ENCODE data around the gene ESPNL. TPM values are rescaled to one million over a fixed set of nuclear protein-coding genes. Genes with fewer than 3 reads are reported as not detected.

The ESPNL gene
- total and polyA plus RNA-seq, 9 of the 15 experiments (the other 6 are each of a cell fraction or from before 2014, with no cell fraction given): 0.03 to 0.09 (median 0.05) TPM; not detected in 3

DNA sequence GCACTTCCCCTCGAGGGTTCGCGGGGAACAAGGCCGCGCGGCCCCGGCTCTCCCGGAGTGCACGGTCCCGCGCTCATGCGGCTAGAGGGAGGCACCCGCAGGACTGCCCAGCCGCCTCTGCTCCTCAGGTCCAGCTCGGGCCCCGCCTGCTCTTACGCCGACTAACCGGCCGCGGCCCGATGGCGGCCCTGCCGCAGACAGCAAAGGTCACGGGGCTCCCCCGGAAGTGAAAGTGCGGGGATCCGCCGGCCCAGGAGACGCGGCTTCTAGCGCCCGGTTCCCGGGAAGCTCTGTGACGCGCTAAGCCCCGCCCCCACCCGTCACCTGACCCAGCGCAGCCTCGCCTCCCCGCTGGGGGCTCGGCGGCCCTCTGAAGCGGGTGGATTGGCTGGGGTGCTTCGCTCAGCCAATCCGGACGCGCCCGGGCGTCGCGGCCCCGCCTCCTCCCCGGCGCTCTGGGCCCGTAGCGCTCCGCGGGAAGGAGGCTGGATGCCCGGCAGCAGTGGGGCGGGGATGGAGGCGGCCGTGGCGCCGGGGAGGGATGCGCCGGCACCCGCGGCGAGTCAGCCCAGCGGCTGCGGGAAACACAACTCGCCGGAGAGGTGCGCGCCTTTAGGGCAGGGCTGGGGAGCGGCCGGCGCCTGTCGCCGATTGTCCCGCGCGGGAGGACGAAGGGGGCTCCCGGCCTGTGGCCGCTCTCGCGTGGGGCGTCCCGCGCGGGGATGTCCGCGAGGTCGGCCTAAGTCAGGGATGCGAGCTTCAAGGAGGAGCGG is 39.4 kb upstream of the ESPNL start, which contains the start of gene SCLY (continued):
- TF ChIP-seq, protein P1, sequence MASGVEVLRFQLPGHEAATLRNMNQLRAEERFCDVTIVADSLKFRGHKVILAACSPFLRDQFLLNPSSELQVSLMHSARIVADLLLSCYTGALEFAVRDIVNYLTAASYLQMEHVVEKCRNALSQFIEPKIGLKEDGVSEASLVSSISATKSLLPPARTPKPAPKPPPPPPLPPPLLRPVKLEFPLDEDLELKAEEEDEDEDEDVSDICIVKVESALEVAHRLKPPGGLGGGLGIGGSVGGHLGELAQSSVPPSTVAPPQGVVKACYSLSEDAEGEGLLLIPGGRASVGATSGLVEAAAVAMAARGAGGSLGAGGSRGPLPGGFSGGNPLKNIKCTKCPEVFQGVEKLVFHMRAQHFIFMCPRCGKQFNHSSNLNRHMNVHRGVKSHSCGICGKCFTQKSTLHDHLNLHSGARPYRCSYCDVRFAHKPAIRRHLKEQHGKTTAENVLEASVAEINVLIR (CRISPR knock-in tag; IDR thresholded peaks at IDR 0.05): peak; percentile 67
- TF ChIP-seq PRMT5 (CRISPR knock-in tag; IDR thresholded peaks at IDR 0.05) (0 out of 2 replicates have a peak, but pooled peaks have one; percentile 22), POLR2AphosphoS5 (IDR thresholded peaks at IDR 0.05; ENCODE audit: control insufficient read depth, insufficient read depth, low read depth, low read length) (peak; percentile 67), RCOR1 (IDR thresholded peaks at IDR 0.05; ENCODE audit: borderline replicate concordance in 1 of 2, low read depth in 2 of 2, low read length in 2 of 2) (peak in 1 of 2 experiments; percentile 44; a peak in 1 of 4 replicates), ZNF57 (CRISPR knock-in tag; IDR thresholded peaks at IDR 0.05) (no peak), CBX3 (IDR thresholded peaks at IDR 0.05; ENCODE audit: borderline replicate concordance in 1 of 2, low read length in 2 of 2) (peak in 1 of 2 experiments; percentile 25; a peak in 1 of 3 replicates), SRSF9 (IDR thresholded peaks at IDR 0.05; ENCODE audit: borderline replicate concordance, low read depth, low read length) (no peak), GABPA (tag; conservative IDR thresholded peaks at IDR 0.05; ENCODE audit: low read depth) (peak; percentile 97), TOE1 (IDR thresholded peaks at IDR 0.05; ENCODE audit: borderline replicate concordance) (0 out of 2 replicates have a peak, but pooled peaks have one; percentile 32), TOE1 (CRISPR knock-in tag; IDR thresholded peaks at IDR 0.05; ENCODE audit: borderline replicate concordance, low read depth) (no peak), NR2C1 (IDR thresholded peaks at IDR 0.05) (peak; percentile 98), NR2C1 (tag; IDR thresholded peaks at IDR 0.05) (peak; percentile 99), MYC (IDR thresholded peaks at IDR 0.05; ENCODE audit: low read depth, low read length) (0 out of 2 replicates have a peak, but pooled peaks have one; percentile 46), MYC (CRISPR knock-in tag; IDR thresholded peaks at IDR 0.05; ENCODE audit: borderline replicate concordance, low read depth) (no peak), ZNF583 (CRISPR knock-in tag; IDR thresholded peaks at IDR 0.05) (no peak), JUND (IDR thresholded peaks at IDR 0.05; ENCODE audit: borderline replicate concordance, low read depth, low read length) (0 out of 2 replicates have a peak, but pooled peaks have one; percentile 2), JUND (tag; IDR thresholded peaks at IDR 0.05; ENCODE audit: borderline replicate concordance, low read depth, low read length) (no peak), FOS (IDR thresholded peaks at IDR 0.05; ENCODE audit: extremely low read depth, insufficient read length) (peak; percentile 61), POLR2A (conservative IDR thresholded peaks at IDR 0.05) (peak; percentile 85), HEY1 (CRISPR knock-in tag; IDR thresholded peaks at IDR 0.05; ENCODE audit: borderline replicate concordance) (no peak)
- TF ChIP-seq, protein P2, sequence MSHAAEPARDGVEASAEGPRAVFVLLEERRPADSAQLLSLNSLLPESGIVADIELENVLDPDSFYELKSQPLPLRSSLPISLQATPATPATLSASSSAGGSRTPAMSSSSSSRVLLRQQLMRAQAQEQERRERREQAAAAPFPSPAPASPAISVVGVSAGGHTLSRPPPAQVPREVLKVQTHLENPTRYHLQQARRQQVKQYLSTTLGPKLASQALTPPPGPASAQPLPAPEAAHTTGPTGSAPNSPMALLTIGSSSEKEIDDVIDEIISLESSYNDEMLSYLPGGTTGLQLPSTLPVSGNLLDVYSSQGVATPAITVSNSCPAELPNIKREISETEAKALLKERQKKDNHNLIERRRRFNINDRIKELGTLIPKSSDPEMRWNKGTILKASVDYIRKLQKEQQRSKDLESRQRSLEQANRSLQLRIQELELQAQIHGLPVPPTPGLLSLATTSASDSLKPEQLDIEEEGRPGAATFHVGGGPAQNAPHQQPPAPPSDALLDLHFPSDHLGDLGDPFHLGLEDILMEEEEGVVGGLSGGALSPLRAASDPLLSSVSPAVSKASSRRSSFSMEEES (CRISPR knock-in tag; IDR thresholded peaks at IDR 0.05): peak; percentile 19; the same call in 1 of the 2 replicates
- TF ChIP-seq, protein P3, sequence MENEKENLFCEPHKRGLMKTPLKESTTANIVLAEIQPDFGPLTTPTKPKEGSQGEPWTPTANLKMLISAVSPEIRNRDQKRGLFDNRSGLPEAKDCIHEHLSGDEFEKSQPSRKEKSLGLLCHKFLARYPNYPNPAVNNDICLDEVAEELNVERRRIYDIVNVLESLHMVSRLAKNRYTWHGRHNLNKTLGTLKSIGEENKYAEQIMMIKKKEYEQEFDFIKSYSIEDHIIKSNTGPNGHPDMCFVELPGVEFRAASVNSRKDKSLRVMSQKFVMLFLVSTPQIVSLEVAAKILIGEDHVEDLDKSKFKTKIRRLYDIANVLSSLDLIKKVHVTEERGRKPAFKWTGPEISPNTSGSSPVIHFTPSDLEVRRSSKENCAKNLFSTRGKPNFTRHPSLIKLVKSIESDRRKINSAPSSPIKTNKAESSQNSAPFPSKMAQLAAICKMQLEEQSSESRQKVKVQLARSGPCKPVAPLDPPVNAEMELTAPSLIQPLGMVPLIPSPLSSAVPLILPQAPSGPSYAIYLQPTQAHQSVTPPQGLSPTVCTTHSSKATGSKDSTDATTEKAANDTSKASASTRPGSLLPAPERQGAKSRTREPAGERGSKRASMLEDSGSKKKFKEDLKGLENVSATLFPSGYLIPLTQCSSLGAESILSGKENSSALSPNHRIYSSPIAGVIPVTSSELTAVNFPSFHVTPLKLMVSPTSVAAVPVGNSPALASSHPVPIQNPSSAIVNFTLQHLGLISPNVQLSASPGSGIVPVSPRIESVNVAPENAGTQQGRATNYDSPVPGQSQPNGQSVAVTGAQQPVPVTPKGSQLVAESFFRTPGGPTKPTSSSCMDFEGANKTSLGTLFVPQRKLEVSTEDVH (IDR thresholded peaks at IDR 0.05; ENCODE audit: low read depth, partially characterized antibody): peak; percentile 86
